ENCODE results near the gene MTUS2. TPM values are rescaled to one million over a fixed set of nuclear protein-coding genes. Genes with fewer than 3 reads are reported as not detected.

Gene MTUS2
- total RNA-seq, 1 experiment from 2014 or later, result 0.25 TPM

DNA sequence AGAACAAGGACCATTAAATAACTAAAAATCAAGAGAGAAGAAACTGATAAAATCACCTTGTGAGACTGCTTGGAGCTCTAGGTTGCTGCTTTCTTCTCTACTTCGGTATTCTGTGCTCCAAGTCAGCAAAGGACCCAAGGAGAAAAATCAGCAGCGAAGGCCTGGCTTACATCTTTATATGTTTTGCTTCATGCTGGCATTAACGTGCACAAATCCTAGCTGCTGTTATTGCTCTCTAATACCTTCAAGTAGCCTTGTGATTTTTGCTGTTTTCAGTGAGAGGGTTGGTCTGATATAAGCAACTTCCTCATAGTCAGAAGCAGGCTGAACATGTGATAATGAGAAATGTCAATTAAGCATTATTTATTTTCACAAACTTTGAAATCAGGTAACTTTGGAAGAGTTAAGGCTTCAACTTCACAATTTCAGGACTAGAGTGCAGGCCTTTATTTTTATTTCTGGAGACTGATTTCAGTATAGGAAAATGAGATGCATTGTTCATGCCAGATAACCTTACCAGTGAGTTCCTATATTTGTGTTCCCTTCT, 410.2 kb downstream of the MTUS2 start:
- no peak for DNase-seq (ENCODE audit: low spot score)

DNA sequence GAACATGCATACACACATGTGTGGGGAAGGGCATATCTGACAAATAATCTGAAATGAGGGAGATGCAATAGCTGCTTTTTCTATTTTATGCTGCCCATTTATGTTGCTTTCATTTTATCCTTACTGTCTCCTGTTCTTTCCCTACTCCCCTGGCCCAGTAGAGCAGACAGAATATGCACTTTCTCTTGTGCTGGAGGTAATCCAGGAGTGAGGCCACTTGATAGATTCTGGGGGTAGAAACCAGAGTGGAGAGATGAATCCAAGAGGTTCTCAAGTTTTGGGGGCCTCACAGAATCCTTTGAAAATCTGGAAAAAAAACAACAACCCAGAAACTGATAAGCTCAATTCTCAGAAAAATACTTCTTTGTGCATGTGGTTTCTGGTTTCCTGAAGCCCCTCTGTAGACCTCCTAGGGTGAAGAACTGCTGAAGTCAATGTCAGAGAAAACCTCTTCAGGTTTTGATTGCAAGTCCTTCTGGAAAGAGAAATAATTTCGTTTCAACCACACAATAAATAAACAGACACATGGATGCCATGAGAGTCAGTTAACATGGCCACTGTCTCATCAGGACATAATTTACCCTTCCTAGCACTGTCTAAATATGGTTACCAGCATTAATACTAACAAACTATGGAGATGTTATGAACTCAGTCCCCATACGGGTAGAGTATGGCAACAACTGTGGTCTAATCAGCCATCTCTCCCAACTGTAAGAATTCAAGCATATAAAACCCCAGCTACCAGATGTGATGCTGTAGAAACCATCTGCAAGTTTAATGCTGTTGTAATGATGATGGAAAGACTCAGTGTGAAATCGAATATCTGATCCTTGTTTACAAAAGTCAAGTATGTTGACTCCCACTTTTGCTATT, 419.8 kb downstream of the MTUS2 start:
- DNase-seq (ENCODE audit: low spot score), result no peak

DNA sequence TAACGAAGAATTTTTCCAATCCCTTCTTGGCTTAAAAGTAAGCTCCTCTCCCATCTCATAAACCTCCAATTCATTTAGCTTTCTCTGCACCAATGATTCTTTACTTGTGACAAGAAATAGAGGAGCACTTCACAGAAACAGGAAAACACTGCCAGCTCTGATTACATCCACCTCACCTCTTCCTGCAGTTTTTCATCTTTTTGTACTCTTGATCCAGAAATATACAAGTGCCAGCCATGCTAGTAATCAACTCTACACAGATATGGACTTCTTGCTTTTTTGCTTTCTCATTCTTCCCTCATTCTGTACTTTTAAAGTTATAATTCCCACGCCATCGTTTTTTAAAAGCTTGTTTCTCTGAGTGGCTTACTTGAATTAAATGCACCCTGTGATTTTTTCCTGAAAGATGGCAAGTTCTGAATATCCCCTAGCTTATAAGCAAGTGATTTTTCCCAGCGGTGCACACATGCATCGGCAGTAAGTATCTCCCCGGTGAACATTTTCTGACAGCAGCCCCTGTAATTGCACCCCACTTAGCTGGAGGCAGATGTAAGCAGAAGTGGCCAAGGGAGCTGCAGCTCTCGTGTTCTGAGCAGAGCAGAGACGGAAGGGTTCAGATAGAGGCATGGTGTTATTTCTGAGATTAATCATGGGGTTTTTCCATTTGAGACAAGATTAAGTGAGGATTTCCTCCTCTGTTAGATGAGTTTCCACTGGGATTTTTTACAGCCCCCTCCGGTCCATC, 434.7 kb downstream of the MTUS2 start:
- DNase-seq (ENCODE audit: low spot score), result no peak

DNA sequence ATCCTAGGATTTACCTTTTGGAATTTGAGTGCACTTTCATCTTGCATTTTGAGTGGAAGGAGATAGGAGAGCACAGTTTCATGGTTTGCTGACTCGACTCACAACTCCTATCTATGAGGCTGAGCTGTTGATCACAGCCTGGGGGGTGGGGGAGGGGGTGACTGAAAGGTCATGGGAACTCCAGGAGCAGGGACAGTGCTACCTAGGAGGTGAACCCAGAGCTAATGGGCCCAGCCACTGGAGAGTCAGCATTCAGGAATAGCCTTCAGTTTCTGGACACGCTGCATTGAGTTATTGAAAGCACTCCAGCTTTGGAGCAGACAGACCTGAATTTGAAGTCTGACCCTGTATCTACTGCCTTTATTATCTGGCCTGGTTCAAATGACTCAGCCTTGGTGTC, 435.4 kb downstream of the MTUS2 start:
- DNase-seq (ENCODE audit: low spot score), result no peak

DNA sequence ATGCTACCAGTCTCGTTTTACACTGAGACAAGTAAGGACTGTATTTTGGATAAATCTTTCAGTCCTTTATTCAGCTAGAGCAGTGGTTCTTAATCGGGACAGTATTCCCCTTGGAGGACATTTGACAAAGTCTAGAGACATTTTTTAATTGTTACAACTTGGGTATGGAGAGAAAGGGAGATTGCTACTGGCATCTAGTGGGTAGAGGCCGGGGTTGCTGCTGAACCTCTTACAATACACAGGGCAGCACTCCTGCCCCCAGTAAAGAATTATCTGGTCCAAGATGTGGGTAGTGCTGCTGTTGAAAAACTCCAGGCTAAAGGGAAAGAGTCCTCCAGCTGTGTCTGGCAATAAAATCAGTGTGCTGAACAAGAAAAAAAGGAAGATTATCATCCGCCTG, 440.5 kb downstream of the MTUS2 start:
- DNase-seq (ENCODE audit: low spot score), result no peak

DNA sequence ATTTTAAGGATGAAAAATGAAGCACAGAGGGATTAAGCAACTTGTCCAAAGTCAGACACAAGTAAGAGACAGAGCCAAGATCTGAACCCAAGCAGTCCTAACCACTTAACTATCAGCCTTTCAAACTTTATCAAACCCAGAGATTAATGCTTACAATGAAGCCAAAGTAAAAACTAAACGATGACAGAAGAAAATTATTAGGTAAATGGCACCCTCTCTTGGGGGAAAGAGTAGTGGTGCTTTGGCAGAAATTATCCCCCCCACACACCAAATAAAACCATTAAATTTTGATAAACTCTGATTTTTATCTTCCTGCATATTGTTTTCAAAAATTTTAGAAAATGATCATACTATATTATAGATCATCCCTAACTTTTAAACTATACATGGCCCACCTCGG, 446.1 kb downstream of the MTUS2 start:
- no peak for DNase-seq (ENCODE audit: low spot score)

DNA sequence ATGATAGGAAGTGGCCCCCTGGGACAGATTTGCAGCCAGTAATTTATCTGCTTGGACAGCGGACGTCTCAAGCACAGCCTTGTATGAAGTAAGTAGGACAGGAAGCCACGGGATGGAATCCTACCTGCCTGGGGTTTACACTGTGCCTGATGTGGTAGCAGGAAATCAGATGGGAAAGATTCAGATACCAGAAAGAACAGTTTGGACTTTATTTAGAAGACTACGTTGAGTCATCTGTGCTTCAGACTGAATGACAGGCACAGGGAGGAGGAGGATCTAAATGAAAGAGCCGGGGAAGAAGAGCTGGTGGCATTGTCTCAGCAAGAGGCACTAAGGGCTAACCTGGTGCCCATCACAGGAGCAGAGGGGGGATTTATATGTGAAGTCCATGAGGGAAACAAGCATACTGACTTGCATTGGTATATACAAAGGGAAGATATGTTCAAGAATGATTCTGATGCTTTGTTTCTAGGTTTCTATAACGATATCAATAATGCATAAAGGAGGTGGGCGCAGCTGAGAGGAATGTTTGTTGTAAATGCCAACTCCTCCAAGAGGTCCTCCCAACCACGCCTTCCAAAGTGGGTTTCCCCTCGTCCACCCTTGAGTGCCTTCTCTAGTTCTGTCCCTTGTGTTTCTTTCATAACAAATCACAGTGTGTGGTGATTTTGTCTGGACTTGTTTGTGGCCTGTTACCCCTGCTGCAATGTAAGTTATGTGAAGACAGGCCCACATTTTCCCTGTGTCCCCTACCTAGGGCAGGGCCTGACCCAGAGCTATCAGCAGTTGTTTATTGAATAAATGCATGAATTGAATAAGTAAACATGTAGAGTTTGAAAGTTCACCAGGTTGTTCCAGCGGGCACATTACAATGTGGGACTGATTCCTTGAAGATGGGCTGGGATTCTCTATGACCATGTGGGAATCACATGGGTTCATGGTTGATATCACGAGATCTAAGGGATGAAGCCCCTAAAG, 446.9 kb downstream of the MTUS2 start:
- no peak for DNase-seq (ENCODE audit: low spot score)

DNA sequence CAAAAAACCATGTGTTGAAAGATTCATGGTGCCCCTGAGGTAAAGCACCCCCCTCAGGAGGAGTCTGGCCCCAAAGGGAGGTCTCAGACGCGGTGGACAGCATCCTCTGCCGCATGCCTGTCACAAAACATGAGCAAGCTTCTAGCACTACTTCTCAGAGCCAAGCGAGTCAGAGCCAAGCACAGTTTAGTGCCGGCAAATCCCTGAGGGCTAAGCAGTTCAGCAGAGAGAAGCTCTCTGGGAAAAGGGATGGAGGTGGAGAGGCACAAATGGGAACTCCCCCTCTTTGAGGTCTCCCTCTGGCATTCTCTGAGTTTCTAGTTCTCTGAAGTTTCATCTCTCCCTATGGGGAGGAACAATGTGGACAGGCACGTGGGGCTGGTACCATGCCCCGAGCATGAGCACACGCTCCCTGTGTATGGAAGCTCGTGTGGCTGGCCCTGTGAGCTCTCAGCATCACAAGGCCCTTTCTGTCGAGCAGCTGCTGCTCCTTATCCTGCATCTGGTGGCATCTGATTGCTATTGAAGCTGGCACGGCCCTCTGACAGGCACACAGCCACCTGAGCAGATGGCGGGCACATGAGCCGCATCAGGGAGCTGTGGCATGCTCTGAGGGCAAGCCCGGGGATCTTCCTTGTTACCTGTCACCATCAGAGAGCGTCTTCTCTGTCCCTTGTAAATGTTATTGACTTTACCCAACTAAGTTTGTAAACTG, 450.3 kb downstream of the MTUS2 start:
- no peak for DNase-seq (ENCODE audit: low spot score)

DNA sequence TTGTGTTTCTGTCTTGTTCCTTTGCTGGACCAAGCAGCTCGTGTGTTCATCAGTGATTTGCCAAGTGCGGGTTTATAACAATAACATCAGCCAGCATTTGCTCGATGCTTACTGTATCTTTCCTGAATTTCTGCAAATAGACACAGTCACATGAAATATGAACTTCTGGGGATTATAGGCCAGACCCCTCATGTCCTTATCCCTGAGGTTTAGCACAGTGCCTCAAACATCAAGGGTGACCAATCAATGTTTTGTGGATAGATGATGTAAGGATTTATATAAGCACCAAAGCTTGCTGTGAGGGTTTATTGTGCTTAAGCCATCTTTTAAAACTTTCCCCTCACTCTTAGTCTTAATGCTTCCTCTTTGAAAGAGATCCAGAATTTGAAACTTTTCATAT, 451.5 kb downstream of the MTUS2 start:
- DNase-seq (ENCODE audit: low spot score), result no peak

DNA sequence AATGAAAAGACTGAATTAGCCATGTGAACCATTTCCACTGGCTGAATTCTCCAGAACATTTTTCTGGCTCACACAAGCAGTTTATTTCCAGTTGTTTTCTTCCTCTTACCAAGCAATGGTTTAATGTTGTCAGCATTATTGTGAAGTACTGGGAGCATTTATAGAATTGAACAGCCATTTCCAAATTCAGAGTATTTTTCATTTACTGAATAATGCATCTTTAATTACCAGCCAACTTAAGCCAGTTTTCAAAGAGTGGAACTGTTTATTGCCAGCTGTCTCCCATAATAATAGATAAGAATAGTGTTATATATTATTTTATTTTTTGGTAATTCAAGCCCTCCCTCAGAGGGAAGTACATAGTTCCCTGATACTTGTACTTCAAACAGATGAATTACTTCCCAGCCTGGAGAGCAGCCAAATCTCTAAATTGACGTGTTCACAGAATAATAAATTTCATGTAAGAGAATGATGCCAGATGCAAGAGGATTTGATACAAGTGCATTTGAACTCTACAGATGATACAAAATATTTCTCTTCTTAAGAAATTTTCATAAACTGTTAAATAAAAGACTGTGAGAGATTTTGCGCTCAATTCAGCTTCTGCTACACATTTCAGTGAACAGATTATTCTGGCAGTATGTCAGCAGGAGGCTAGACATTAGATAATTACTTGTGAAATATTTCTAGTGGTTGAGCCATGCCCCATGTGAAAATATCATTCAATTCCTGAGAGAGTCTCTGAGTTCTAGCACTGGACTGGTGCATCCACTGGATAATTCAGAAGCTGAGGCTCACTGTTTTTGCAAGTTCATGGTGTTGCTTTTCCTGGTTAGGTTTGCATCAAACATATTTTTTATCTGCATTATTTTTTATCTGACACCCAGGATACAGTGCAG, 459.5 kb downstream of the MTUS2 start:
- no peak for DNase-seq (ENCODE audit: low spot score)

DNA sequence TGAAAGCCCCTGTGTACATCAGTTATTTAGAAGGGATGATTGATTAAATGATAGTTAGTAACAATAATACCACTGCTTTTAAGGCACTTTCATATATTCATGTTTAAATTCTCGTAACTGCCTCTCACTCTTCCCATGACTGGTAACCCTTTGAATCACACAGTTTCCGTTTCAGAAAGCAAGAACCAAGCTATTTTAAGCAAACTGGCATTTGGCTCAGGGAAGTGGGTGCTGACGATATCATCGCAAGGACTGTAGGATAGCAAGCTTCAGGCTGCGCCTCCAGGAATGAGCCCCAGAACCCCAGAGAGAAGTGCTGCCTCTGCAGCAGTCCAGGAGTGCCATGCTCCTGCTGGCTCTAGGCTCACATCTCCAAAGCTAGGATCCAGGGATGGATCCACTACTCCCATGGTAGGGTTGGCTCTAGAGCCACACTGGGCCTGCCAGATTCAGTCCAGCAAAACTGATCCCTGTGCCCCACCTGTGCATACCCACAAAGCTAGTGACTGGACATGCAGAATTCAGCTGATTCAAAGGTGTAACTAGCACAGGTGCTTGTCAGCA, 461.9 kb downstream of the MTUS2 start:
- no peak for DNase-seq (ENCODE audit: low spot score)

DNA sequence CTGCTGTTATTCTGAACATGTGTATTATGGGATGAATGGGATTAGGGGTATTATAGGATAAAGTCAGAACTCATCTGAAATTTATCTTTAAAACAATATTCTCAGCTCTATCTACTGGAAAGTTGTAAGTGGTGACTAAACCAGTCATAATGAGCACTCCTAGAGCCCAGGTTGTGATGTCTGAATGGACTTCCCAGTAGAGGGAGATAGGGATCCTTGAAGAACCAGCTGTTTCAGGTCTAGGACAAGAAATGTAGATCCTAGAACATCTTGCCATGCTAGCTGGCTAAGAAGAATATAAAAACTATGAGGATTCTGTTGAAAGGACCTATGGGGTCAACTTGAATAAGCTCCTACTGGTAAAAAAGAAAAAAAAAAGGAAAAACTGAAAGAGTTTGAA, 464.6 kb downstream of the MTUS2 start:
- no peak for DNase-seq (ENCODE audit: low spot score)

DNA sequence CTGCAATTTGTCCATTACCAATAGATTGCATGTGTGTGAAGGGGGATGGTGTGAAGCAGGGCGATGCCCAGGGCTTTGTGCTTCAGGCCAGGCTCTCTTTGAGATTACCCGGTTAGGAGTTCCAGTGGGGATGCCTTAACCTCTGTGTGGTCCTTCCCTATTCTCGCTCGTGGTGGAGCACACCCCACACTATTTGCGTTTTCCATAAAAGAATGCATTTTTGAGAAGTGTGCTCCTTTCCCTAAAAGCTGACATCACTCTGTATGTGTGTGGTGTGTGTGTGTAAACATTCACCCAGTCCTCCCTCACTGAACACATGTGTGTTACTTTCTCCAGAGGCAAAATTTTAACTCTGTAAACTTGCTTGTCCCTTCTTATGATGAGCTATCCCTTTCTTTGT, 467.1 kb downstream of the MTUS2 start:
- no peak for DNase-seq (ENCODE audit: low spot score)

DNA sequence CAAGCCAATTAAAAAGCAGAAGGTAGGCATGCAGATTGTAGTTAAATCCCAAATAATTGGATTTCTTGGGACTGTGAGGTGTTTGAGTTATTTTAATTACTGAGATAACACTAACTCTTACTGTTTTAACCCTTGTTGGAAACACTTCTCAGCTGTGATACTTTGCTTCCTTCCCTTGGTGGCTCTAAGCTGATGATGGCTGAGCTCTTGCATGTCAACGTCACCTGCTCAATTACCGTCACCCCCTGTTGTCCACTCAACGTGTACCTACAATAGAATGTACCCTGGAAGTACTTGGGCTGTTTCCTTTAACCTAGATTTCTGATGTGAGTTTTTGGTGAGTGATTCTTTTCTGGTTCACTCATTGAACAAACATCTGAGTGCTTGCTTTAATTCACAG, 471.9 kb downstream of the MTUS2 start:
- DNase-seq (ENCODE audit: low spot score), result no peak

DNA sequence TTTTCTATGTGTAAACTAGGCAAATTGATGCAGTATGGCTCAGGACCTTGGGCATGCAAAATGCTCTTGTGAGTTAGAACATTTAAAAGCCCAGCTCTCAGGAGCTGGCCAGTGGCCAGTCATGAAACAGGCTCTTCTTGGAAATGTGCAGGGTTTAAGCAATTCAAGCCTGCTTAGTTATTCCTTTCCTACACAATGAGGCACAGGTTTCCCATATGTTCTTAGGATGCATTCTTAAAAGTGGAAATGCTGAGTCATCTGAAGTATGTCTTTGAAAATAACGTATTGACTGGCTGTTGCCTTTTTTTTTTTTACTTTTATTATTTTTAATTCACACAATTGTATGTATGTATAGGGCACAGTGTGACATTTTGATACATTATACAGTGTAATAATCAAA, 474.7 kb downstream of the MTUS2 start:
- DNase-seq (ENCODE audit: low spot score), result no peak

DNA sequence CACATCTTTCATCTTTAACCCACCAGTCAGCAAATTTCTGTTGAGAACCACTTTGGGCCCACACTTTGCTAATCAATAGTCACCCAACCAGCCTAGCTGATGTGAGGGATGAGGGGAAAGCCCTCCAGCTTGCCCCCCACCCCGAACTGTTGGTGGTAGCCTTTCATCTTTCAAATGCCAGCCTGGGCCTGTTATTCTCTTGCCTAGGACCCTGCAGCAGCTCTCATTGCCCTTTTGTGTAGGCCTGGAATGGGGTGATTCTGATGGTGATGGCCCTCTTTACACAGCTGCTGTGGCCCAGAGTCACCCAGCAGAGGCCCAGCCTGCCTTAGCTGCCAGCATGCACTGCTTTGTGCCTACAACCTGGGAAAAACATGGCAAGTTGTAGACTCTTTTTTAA, 480.9 kb downstream of the MTUS2 start:
- no peak for DNase-seq (ENCODE audit: low spot score)

DNA sequence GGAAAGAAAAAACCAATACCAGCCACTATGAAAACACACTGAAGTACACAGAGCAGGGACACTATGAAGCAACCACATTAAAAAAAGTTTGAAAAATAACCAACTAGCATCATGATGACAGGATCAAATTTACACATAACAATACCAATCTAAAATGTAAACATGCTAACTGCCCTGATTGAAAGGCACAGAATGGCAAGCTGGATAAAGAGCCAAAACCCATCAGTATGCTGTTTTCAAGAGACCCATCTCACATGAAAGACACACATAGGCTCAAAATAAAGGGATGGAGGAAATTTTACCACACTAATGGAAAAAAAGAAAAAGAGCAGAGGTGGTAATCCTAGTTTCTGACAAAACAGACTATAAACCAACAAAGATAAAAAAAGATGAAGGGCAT, 484.0 kb downstream of the MTUS2 start:
- no peak for DNase-seq (ENCODE audit: low spot score)

DNA sequence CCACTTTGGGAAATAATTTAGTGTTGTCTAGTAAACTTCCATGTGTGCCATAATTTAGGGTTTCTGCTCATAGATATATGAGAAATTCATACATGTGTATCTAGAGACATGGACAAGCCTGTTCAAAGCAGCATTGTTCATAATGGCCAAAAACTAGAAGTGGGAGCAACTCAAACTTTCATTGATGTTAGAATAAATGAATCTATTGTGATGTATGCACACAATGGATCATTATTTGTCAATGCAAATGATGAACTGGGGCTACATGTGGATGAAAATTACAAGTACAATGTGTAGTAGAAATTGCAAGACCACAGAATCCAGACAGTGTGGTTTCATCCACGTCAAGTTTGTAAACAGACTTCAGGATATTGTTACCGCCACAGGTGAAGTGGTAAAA, 490.7 kb downstream of the MTUS2 start:
- DNase-seq (ENCODE audit: low spot score), result no peak

DNA sequence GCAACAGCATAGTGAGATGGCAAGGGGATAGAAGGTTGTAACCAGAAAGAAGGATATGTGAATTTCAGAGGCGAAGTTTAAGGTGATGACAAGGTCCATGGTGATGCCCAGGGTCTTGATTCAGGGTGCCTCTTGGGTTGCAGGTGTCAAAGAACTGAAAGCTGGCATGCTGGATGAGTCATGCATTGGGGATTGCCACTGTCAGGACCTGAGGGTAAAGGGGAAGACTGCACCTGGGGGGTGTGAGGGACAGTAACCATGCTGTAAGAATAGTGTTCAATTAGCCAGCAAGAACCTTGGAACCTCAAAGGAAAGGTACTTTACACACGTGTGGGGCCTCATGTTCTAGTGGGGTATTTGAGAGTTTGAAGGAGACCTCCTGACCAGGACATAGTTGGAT, 495.7 kb downstream of the MTUS2 start:
- DNase-seq (ENCODE audit: low spot score), result no peak

DNA sequence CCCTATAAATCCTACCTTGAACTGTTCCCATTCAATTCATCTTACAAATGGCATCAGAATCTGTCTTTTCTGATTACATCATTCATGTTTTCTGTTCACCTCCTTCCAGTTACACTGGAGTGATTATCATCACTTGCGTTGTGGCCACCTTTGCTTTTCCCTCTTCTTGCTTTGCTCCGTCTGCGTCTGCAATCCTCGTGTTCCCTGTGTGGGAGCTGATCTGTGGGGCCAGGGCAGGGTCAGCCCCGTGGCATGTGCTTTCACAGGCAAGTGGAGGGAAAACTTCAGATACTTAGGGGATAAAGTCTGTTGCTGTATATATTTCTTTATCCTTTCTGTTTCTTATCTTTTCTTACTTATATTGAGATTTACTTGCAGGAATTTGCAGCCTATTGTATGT, 497.7 kb downstream of the MTUS2 start:
- no peak for DNase-seq (ENCODE audit: low spot score)
